ENCODE results near the gene EFCAB8.
"Not testable (repeated sequence)": the region's sequence is repeated elsewhere in the genome, so short reads cannot be mapped to it uniquely, and the experiment has no call there.

EFCAB8 gene

GRCh38 chr20:32975121-32975520 is 116.4 kb downstream of the EFCAB8 start:
- DNase-seq, result not testable (repeated sequence)

- DNase-seq, result no peak
These were observed 117.3 kb downstream of the EFCAB8 start for GRCh38 chr20:32975698-32976674.

DNA sequence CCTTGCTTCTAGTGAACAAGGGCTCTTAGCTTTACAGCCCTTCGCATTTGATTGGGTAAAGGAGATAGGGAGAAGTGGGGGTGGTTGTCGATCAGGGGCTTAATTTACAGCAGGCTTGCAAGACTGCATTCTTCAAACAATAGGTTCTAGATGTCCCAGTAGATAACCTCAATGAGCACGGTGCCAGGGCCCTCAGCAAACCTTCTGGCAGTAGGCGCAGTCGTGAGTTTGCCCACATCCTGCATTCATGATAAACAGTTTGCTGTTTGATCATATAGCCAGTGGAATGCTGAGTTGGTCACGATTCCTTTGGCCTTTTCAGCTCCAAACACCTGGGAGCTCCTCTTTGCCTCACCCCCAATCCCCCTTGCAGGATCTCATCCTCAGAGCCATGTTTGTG is 118.0 kb downstream of the EFCAB8 start:
- DNase-seq, result peak; percentile 25

DNA sequence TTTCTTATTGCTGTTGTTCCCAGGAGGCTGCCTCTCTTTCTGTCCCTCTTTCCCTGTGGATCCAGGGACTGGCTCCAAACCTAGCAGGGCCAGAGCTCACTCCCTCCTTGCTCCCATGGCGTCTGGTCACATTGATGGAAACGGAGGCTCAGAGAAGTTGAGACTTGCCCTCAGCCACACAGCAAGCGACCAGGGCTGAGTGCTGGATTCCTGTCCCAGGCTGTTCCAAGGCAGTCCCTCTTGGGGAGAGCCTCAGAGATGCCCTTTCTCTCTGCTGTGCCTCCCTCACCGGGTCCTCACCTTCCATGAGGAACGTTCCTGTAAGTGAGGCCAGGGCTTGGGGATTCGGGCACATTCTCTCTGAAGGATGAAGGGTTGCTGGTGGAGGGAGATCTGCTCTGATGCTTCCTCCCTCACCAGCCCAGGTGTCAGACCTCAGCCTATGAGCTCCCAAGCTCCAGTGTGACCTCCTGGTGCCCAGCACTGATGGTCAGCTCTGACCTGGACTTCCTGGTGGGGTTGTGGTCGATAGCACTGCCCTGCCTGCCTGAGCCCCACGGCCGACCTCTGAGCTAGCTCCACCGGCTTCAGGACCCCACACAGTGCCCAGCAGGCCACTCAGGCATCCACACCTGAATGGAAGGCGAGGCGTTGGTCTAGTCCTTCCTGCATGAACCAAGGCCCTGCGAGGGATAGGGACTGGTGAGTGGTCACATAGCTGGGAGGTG is 118.7 kb downstream of the EFCAB8 start:
- no peak for DNase-seq

- DNase-seq, result no peak
These were observed 119.2 kb downstream of the EFCAB8 start for GRCh38 chr20:32978009-32978335.

DNA sequence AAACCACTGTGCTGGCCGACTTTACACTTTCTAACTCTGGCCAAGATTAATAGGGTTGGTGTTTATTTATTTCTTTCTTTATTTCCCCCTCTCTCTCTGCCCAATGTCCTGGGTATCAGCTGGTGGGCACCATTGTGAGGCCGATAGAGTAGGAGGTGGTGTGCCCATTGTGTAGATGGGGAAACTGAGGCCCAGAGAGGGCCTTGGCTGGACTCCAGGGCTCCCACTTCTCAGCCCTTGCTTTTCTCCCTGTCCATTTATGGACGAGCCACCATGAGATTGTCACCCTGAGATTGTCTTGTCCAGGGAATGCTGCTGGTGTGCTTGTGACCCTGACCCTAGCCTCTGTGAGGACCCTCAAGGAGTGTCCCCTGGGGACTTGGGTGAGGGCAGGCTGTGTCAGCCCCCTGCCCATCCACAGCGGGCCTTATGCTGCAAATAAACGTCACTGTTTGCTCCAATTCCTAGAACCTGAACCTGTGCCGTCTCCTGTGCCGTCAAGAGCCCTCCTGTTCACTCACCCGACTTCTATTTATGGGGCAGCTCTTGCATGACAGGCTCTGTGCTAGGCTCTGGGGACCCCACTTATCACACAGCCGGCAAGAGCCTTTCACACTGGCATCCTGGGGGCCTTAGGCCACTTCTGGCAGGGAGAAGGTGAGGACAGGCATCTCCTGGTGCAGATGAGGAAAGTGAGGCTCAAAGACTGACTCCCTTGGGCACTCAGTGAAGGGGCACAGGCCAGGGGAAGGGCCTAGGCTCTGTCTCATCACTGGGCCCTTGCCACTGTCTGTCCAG is 120.7 kb downstream of the EFCAB8 start:
- DNase-seq, result no peak

DNA sequence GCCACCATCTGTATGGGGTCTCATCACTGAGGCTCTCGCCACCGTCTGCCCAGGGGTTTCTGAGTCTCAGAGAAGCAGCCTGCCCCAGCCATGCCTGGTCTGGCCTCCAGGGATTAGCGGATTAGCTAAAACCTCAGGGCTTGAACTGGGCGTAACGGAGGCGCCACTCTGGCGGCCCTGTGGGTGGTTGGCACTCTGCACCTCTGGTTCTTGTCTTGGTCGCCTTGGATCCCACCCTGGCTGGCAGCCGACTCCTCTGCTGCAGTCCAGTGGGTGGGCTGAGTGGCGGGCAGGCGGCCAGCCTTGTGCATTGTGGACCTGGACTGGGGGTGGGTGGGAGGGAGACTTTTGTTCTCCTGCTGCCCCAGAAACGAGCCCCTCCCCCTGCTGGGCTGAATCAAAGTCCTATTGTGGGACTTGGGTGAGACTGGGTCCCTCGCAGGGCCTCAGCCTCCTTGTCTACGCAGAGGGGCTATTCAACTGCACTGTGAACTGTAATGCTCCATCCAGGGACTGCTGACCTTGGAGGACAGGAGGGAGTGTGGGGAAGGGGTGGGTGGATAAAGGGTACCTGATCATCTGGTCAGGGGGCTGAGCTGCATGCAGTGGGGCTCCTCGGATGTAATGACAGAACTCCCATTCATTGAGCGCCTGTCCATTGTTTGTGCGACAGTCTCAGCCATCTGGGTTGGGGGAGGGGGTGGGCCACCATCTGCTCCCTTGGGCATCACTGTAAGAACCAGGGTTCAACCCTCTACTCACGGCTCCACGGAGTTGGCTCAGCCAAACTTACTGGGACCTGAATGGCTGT is 121.6 kb downstream of the EFCAB8 start:
- no peak for DNase-seq

- DNase-seq, result no peak
These were observed 122.3 kb downstream of the EFCAB8 start for GRCh38 chr20:32980990-32981389.

- no peak for DNase-seq
These were observed 124.1 kb downstream of the EFCAB8 start for GRCh38 chr20:32982617-32983458.

GRCh38 chr20:32983459-32984112 is 124.9 kb downstream of the EFCAB8 start:
- DNase-seq, result no peak

DNA sequence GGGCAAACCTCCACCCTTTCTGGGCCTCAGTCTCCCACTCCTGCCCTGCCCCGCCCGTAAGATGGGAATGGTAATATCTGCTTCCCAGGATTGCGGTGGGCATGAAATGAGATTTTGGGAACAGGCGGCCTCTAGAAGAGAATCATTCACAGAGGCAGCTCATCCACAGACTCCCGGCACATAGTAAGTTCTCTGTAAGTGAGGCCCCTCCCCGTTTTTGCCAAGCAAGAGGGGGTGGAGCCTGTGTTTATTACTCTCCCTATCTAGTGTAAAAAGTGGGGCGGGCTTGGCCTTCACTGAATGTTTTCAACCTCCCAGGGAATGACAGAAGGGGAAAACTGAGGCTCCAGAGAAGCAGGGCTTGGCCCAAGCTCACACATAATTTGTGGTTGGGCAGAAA is 125.5 kb downstream of the EFCAB8 start:
- DNase-seq, result no peak

DNA sequence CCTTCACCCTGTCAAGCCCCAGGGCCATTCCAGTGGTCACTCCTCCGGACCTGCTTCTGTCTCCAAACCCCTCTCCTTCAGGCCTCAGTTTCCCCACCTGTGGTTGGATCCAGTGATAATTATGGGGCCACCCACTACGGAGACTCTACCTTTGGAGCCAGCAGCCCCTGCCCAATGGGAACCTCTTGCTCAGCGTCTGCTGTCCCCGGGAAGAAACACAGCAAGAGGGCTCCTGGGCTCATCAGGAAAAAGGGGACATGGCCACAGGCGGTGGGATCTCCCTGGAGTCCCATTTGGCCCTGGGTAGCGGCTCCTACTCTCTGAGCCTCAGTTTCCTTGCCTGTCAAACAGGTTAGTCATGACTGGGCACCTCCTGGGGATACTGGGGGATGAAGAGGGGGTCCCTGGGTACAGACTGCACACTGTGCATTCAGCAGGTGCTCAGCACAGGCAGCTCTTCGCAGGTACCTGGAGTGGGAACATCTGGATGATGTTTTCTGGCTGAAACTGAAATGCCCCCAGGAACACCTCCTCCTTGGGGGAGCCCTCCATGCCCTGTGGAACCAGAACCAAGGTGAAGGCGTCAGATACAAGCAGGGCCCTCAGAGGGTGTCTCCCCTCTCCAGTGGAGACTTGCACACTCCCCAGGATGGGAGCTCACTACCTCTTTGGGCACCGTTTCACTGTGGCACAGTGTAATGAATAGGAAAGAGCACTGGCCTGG is 126.1 kb downstream of the EFCAB8 start:
- no peak for DNase-seq

DNA sequence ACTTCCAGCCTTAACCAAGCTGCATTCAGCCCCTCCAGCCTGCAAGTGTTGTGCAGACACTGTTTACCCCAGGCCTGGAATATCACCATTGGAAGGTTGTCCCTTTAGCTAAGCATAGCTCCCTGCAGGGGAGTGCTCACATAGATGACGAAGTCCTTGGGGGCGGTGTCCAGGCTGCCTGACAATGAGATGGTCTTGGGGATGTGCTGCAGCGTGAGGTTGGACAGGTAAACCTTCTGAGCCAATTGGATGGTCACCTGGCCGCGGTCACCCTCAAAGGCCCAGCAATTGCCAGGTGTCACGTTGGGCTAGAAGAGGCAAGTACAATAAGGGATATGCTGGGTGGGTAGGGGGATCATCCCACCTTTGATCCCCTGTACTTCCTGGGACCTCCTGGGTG is 126.9 kb downstream of the EFCAB8 start:
- DNase-seq, result no peak

- no peak for DNase-seq
These were observed 127.7 kb downstream of the EFCAB8 start for GRCh38 chr20:32986331-32986966.

DNA sequence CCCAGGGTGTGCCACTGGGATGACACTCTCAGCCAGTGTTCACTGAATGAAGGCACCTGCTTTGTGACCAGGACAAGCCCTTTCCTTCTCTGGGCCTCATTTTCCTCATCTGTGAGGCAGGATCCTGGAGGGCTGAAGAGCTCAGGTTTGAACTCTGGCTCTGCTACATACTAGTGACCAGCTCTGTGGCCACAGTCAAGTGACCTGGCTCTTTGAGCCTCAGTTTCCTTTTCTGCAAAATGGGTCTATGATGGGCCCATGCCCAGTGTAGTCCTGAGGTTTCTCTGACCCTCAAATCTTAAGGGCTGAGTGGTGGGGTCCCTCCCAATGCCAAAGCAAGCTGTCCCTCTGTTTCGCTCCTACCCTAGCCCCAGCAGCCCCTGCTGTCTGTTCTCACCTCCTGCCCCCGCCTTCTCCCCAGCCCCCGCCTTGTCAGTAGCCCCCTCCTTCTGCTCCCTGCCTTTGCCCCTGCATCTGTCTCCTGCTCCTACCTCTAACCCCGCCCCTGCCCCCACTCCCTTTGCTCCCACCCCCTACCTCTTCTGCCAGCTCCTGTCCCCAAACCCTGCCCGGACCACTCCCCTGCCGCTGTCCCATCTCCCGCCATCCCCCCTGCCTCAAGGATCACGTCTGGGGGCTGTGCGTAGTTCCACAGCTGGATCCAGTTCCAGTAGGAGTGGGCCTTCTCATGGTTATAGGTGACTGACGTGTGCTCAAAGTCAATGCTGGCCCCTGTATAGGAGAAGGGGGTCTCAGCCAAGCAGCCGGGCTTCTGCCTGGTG is 128.5 kb downstream of the EFCAB8 start:
- no peak for DNase-seq

- DNase-seq, result no peak
These were observed 129.3 kb downstream of the EFCAB8 start for GRCh38 chr20:32988008-32988407.

GRCh38 chr20:32989507-32990283 is 131.0 kb downstream of the EFCAB8 start:
- DNase-seq, result no peak

DNA sequence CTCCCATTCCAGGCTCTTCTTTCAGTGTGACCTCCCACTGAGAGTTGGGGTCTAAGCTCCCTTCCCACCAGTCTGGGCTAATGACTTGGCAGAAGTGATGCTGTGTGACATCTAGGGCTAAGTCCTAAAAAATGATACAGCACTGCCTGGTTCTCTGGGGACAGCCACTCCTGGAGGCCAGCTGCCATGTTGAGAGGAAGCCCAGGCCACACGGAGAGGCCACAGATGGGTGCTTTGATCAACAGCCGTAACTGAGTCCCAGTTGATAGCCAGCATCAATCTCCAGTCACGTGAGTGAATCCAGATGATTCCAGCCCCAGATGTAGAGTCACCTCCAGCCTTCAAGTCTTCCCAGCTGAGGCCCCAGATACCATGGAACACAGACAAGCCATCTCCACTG is 131.7 kb downstream of the EFCAB8 start:
- DNase-seq, result no peak

All from activated CD4-positive, alpha-beta T cell treated with anti-CD3 and anti-CD28 coated beads, Interleukin-2, amount 50 U/mL, for 16 hours (primary cell).